ENCODE measurements around the gene UBASH3A.

Gene UBASH3A

GRCh38 chr21:42411197-42411869, 7.6 kb downstream of the UBASH3A start:
- no peak for DNase-seq (ENCODE audit: low read depth in 2 of 2)

DNA sequence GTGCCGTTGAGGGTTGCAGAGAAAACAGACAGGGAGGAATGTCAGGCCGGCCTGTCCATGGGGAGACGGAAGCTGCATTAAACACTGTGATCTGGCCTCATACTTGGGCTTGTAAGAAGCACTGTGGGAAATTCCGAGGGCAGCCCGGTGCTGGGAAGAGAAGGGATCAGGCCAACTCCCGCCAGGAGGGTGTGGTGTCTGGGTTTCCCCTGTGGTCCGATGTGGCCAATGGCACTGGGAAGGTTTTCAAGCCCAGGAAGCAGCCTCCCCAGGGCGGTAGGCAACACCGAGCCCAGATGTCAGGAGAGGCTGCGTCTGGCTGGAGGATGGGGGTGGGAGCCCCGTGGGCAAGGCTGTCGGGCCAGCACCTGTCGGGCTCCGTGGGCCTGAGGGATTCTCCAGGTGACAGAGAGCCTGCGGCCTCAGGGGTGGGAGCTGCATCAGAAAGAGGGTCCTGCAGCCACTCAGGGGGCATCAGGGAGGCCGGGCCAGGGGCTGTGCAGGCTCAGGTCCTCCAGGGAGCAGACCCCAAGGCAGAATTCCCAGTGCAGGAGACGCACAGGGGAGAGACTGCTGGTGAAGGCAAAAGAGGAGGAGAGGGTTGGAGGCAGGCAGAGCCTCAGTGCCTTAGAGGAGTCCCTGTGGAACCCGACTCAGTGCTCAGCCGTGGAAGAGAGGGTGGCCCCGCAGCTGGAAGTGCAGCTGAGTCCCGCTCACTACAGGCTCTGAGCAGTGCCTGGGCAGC, 8.4 kb downstream of the UBASH3A start:
- no peak for DNase-seq (ENCODE audit: low read depth in 2 of 2)

DNA sequence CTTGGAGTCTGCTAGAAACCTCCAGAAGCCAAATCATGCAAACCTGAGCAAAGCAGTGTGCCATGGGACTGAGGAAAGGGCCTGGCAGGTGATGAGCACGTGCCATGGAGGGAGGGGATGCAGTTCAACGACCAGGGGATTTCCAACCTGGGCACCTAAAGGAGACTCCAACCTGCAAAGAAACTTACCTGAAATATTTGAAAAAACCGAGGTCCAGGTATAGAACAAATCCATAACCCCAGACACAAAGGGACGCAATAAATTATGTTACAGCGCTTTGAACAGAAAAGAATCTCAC, 8.9 kb downstream of the UBASH3A start:
- no peak for DNase-seq (ENCODE audit: low read depth in 2 of 2)

DNA sequence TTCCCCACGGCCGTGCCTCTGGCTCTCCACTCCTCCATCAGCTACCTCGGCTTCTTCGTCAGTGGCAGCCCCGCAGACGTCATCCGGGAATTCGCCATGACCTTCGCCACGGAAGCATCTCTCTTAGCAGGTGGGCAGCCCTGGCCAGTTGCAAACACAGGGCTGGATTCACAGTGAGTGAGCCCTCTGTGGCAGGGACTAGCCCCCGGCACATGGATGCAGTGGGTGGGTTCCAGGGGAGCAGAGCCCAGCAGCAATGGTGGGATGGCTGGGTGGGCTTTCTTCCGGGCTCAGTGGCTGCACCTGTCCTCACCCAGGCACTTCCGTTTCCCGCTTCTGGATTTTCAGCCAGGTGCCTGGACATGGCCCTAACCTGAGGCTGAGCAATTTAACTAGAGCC, 9.4 kb downstream of the UBASH3A start:
- DNase-seq (ENCODE audit: low read depth in 2 of 2): no peak

DNA sequence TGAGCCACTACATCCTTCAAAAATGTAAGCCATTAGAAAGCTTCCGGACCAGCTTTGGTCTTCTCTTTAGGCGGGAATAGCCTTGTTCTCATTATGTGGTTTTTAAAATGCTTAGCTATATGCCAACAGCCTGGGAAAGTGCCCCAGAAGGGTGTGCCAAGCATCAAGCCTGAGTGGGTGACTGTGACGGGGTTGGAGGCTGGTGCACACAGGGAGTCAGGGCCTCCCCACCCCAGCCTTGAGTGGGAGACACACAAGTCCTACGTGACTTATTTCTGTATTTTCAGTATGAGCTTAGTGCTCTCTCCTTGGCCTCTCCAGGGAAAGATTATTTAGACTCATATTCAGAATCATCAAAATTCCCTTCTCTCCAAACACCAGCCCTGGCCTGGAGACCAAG, 9.8 kb downstream of the UBASH3A start:
- DNase-seq (ENCODE audit: low read depth in 2 of 2): peak in 1 of 2 donors; percentile 50

GRCh38 chr21:42414066-42414465, 10.4 kb downstream of the UBASH3A start:
- DNase-seq (ENCODE audit: low read depth in 2 of 2): no peak

DNA sequence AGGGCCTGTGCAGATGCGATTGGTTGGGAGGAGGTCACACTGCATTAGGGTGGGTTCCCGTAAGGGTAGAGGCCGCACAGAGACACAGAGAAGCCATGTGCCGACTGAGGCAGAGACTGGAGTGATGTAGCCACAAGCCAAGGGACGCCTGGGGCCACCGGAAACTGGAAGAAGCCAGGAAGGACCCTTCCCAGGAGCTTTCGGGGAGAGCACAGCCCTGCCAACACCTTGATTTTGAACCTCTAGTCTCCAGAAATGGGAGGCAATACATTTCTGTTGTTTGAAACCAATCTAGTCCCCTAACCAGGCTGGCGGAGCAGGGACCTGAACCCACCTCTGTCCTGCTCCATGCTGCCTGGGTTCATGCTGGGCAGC, 10.8 kb downstream of the UBASH3A start:
- no peak for DNase-seq (ENCODE audit: low read depth in 2 of 2)

GRCh38 chr21:42414928-42415769, 11.4 kb downstream of the UBASH3A start:
- DNase-seq (ENCODE audit: low read depth in 2 of 2): peak; percentile 86 to 93

DNA sequence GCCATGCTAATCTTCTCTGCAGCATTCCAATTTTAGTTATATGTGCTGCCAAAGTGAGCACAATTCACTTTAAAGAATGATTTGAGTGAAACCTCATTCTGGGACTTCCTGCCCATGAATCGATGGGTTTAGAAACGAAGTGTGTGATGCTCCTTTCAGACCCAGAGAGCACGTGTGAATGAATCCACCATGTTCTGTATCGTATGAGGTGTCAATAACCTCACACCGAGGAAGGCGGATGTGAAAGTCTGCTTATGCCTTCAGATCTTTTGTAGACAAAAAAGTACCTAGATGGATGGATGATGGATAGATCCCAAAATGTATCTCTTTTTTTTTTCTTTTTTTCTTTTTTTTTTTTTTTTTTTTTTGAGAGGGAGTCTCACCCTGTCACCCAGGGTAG, 13.8 kb downstream of the UBASH3A start:
- DNase-seq (ENCODE audit: low read depth in 2 of 2): no peak

- no peak for DNase-seq (ENCODE audit: low read depth in 2 of 2)
Measured at GRCh38 chr21:42418886-42419285, 15.2 kb downstream of the UBASH3A start.

GRCh38 chr21:42419845-42420244, 16.1 kb downstream of the UBASH3A start:
- no peak for DNase-seq (ENCODE audit: low read depth in 2 of 2)

DNA sequence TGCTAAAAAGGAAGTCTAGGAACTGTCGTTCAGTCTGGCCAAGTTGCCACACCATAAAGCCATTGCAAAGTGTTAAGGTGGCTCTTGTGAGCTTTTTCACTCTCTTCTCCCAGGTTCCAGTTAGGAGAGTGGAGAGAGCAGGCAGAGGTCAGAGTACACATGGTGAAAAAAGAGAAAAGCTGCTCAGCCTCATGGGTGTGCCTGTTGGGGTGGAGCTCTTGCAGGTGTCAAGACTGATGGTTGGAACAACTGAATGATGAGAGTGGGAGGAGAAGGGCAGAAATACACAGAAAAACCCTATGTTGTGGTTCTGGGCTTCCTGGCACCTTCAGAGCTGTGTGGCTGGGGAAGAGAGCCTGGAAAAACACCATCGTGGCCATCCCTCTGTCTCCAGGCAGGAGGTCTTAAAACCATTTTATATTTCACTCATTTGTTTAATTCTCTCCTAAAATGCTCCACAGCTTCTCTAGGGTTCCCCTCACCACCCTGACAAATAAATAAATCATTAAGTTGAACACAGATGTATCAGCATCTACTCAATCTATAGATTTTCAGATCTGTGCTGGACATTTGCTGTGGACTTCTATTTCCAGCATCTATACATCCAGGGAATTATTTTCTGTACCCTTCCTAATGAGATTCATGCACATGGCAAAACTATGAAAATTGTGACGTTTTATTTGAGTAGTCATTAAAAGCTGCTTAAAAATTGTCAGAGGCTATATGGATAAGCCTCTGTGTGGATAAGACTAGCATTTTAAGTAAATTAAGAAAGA, 17.5 kb downstream of the UBASH3A start:
- no peak for DNase-seq (ENCODE audit: low read depth in 2 of 2)

DNA sequence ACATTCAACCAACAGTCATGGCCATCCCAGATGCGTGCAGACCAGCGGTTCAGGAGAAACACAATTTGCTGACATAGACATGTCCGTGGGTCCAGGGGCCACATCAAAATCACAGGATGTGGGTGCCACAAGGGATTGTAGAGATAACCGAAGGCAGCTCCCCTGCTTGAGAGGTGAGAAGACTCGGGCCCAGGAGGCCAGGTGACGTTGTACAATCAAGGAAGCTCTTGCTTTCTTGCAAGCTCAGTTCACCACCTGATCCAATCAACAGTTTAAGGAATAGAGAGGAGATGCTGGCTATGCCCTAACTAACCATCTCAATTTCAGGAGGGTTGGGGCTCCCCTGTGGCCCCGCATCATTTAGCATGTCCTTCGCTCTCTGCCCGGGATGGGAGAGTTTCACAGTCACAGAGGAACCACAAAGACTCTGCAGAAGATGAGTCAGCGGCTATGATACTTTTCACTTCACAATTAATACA, 19.5 kb downstream of the UBASH3A start:
- DNase-seq (ENCODE audit: low read depth in 2 of 2): no peak

DNA sequence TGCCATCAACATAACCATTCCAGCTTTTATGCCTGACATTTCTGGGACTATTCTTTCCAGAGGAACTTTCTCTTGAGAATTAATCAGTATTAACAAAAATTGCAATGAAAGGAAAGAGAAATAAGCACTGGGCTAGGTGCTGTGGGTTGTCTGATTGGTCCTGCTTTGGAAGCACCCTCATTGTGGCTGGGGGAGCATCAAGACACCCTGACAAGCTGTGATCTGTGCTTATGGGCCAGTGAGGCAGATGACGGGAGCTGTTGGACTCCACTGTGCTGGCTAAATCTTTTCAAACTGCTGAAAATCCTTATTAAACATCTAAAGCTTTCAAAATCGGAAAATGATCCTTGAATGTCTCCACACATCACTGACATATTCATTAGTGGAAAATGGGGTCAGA, 20.0 kb downstream of the UBASH3A start:
- no peak for DNase-seq (ENCODE audit: low read depth in 2 of 2)

GRCh38 chr21:42424914-42425541, 21.3 kb downstream of the UBASH3A start:
- DNase-seq (ENCODE audit: low read depth in 2 of 2): no peak

- DNase-seq (ENCODE audit: low read depth in 2 of 2): no peak
Measured at GRCh38 chr21:42425591-42425990, 21.9 kb downstream of the UBASH3A start.

DNA sequence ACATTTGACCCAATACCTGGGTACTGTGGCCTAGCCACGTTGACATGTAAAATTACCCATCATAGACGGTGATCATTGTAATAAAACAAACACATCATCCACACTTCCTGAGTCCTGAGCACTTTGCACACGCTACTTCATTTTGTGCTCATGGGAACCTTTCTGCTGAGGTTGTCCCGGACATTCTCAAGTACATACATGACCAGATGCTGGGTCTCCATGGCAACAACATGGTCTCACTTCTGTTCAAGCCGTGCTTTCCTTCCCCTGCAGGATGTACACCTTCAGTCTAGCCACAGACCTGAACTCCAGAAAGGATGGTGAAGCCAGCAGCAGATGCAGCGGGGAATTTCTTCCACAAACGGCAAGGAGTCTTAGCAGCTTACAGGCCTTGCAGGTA, 22.7 kb downstream of the UBASH3A start:
- DNase-seq (ENCODE audit: low read depth in 2 of 2): no peak

GRCh38 chr21:42426876-42427480, 23.3 kb downstream of the UBASH3A start:
- no peak for DNase-seq (ENCODE audit: low read depth in 2 of 2)

DNA sequence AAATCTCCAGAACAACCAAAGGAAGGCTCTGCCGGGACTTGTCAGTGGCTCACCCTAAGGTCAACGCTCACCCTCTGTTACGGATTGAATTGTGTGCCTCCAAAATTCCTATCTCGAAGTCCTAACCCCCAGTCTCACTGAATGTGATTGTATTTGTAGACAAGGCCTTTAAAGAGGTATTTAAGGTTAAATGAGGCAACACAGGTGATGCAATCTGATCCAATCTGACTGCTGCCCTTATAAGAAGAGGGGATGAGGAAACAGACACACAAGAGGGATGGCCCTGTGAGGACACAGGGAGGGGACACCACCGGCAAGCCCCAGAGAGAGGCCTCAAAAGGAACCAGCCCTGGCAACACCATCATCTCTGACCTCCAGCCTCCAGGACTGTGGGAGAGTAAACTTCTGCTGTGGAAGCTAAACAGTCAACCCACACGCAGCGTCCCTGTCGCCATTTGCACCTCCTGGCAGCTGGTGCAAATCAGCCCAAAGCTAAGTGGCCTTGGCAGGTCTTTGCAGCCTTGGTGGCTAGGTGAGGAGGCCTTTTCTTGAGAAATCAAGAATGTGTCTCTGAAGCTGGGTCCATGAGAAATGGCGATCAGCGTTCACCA, 24.2 kb downstream of the UBASH3A start:
- no peak for DNase-seq (ENCODE audit: low read depth in 2 of 2)

DNA sequence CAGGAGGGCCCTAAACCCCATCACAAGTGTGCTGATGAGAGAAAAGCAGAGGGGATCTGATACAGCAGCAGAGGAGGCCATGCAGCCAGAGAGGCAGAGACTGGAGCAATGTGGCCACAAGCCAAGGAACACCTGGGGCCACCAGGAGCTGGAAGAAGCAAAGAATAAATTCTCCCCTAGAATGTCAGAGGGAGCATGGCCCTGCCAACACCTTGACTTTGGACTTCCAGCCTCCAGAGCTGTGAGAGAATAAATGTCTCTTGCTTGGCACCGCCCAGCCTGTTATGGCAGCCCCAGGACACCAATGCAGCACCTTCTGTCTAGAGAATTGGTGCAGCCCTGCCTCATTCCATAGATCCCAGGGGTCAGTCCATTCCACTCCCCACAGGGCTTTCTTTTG, 25.3 kb downstream of the UBASH3A start:
- DNase-seq (ENCODE audit: low read depth in 2 of 2): no peak

GRCh38 chr21:42429856-42430255, 26.2 kb downstream of the UBASH3A start:
- DNase-seq (ENCODE audit: low read depth in 2 of 2): no peak

Data from activated CD4-positive, alpha-beta T cell treated with anti-CD3 and anti-CD28 coated beads for 24 hours (primary cell).